Hair follicle dermal papilla cell (primary cell): ENCODE results near the gene RDH13. TPM values are rescaled to one million over a fixed set of nuclear protein-coding genes. Genes with fewer than 3 reads are reported as not detected.

Experiments
- total RNA-seq: library from RNA; depleted of rRNA; stranded (reverse); fragments of >200 nt; gene quantifications from 2 replicates; pipeline ENCODE4 v1.2.3, GENCODE V29; 2012

The RDH13 gene, protein sequence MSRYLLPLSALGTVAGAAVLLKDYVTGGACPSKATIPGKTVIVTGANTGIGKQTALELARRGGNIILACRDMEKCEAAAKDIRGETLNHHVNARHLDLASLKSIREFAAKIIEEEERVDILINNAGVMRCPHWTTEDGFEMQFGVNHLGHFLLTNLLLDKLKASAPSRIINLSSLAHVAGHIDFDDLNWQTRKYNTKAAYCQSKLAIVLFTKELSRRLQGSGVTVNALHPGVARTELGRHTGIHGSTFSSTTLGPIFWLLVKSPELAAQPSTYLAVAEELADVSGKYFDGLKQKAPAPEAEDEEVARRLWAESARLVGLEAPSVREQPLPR
- 8.4 and 12.6 TPM in 2 replicates for total RNA-seq

GRCh38 chr19:55062735-55063491, at the start of gene RDH13:
Gene RDH13 (minus strand): TSS chr19:55063148. CDS start chr19:55063032, 116 bp downstream.

DNA sequence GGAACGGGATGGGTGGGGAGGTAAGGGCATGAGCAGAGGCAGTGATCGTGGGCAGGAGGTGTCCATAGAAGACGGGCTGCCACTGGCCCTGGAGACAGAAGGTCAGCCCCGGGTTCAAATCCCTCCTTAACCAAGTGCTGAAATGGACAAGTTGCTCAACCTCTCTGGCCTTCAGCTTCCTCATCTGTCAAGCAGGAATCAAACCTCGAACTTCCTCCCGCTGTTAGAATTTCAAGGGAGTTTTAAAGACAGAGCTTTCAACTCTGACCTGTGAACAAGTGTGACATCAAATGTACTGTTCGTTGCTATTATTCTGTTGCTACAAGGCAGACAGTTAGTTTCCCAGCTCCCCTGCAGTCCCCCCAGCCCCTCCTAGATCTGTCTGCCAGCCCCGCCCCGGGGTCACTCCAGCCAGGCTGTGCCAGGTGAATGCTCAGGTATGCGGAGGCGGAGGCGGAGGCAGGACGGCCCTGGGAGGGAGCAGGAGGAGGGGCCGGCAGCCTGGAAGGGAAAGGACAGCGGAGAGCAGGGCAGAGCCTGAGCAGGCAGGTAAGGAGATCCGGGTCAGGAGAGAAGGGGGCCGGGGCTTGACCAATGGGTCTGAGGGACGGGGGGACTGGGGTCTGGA, 12.5 kb upstream of the RDH13 start, which contains the start of gene EPS8L1:
EPS8L1 (plus strand) TSS at position 499 of the 628 bp plus-strand sequence. CDS start 576 bp downstream, outside the sequence.

Other genes starting within 250 kb of the RDH13 start
- gene KIR3DL1, start 246.7 kb downstream of the RDH13 start, total RNA-seq = not detected in 2 replicates
- not detected in 2 replicates for gene KIR2DS4, start 230.5 kb downstream of the RDH13 start, total RNA-seq
- gene KIR3DL2, start 212.7 kb downstream of the RDH13 start, total RNA-seq = not detected in 2 replicates
- gene FCAR, start 188.9 kb downstream of the RDH13 start, total RNA-seq = not detected in 2 replicates
- gene NCR1, start 157.0 kb downstream of the RDH13 start, total RNA-seq = not detected in 2 replicates
- gene NLRP7, start 115.6 kb downstream of the RDH13 start, total RNA-seq = not detected in 2 replicates
- gene NLRP2, start 96.8 kb downstream of the RDH13 start, total RNA-seq = under 0.01 TPM in 1 of 2 replicates, not detected in the other
- not detected in 2 replicates for gene GP6, start 24.9 kb downstream of the RDH13 start, total RNA-seq
- gene EPS8L1, start 12.7 kb upstream of the RDH13 start, total RNA-seq = 0.36 and 0.65 TPM in 2 replicates
- gene PPP1R12C, start 54.5 kb upstream of the RDH13 start, total RNA-seq = 57.2 and 64.6 TPM in 2 replicates
- 0.65 and 0.97 TPM in 2 replicates for gene TNNT1, start 86.1 kb upstream of the RDH13 start, total RNA-seq
- gene TNNI3, start 94.6 kb upstream of the RDH13 start, total RNA-seq = not detected in 2 replicates
- 0.24 TPM in 1 of 2 replicates, not detected in the other for gene DNAAF3, start 103.5 kb upstream of the RDH13 start, total RNA-seq
- not detected in 2 replicates for gene SYT5, start 117.1 kb upstream of the RDH13 start, total RNA-seq
- 1.1 and 1.2 TPM in 2 replicates for gene PTPRH, start 146.4 kb upstream of the RDH13 start, total RNA-seq
- gene TMEM86B, start 165.6 kb upstream of the RDH13 start, total RNA-seq = 1.6 and 3.6 TPM in 2 replicates
- gene PPP6R1, start 195.9 kb upstream of the RDH13 start, total RNA-seq = 42.9 and 47.7 TPM in 2 replicates
- 23.4 and 28.8 TPM in 2 replicates for gene HSPBP1, start 217.0 kb upstream of the RDH13 start, total RNA-seq
- 4.9 and 5.1 TPM in 2 replicates for gene BRSK1, start 220.8 kb upstream of the RDH13 start, total RNA-seq